Ureter (tissue), 1 donor: Measurements from ENCODE around the gene BBS5. TPM values are rescaled to one million over a fixed set of nuclear protein-coding genes. Genes with fewer than 3 reads are reported as not detected.

ENCODE experiments used
- DNase-seq: peaks from one replicate; pipeline ENCODE4 v3.0.0-alpha.2; 2020; ENCODE audit warnings: low spot score
- total RNA-seq: library from RNA; stranded (reverse); gene quantifications from one replicate; pipeline ENCODE4 v1.2.4, GENCODE V29; 2023
- donor health status: DM: yes; HTN: yes; CAD: no.

BBS5 gene
- total RNA-seq, 1 donor from 2014 or later: 18.8 TPM

GRCh38 chr2:169546756-169547155 lies 67.5 kb downstream of the BBS5 start:
- DNase-seq: no peak

Other genes starting within 250 kb of the BBS5 start
- gene LRP2, start 117.0 kb upstream of the BBS5 start, total RNA-seq: 0.13 TPM
- gene KLHL41, start 30.2 kb downstream of the BBS5 start, total RNA-seq: 1.1 TPM
- gene FASTKD1, start 94.4 kb downstream of the BBS5 start, total RNA-seq: 27.7 TPM
- gene PPIG, start 104.9 kb downstream of the BBS5 start, total RNA-seq: 59.2 TPM
- 0.49 TPM for gene CFAP210, start 214.9 kb downstream of the BBS5 start, total RNA-seq
- 14.7 TPM for gene PHOSPHO2, start 215.0 kb downstream of the BBS5 start, total RNA-seq